K562 (cell line): ENCODE data around the gene POFUT2. TPM values are rescaled to one million over a fixed set of nuclear protein-coding genes. Genes with fewer than 3 reads are reported as not detected.

Source experiments
- ATAC-seq: fragments of 200-7000 bp; cut with Tn5 transposase; 3 replicates; pipeline ENCODE4 v1.9.1; 2020; ENCODE audit warnings: moderate library complexity
- BruUV-seq: library from RNA; stranded (reverse); fragments of 400-500 nt; replicated peaks from 2 replicates; lab custom pipeline; 2021; lab: Mats Ljungman, UMichigan
- CTCF ChIA-PET: fragments of 300-600 bp; formaldehyde crosslinking; extraction: SDS; loops from one replicate; lab custom pipeline; 2021; ENCODE audit warnings: low intra/inter-chr PET ratio; lab: Yijun Ruan, JAX
- POLR2A ChIA-PET: fragments of 300-600, 350-650 bp; sonication (Branson Sonifier 250); formaldehyde crosslinking; extraction: SDS; loops from one replicate; lab custom pipeline; 2021; ENCODE audit warnings: antibody characterized with exemption, inconsistent platforms; lab: Yijun Ruan, JAX
- DNase-seq, 4 experiments: peaks; one replicate each; pipeline versions ENCODE4 v3.0.0 to v3.0.0-alpha.2; 2011 to 2018; ENCODE audit warnings: low spot score in 3 of 4, mixed read lengths in 3 of 4; ENCODE audit errors: extremely low read depth in 1 of 4
- FAIRE-seq: peaks from 2 replicates; lab custom pipeline; 2011; peaks lifted over from hg19 to GRCh38; lab: Jason Lieb, UNC
- H2AFZ ChIP-seq: 2 replicates; pipeline ENCODE4 v1.6.0; 2011; ENCODE audit warnings: low read depth, low read length, control low read depth, inconsistent platforms
- H3K27ac ChIP-seq: fragments of 200-600 bp; 3 replicates; pipeline ENCODE4 v1.8.0; 2011; ENCODE audit warnings: low read depth, mild to moderate bottlenecking, control low read depth, inconsistent platforms, low read length, moderate library complexity, mixed read lengths; ENCODE audit errors: extremely low read depth
- H3K27me3 ChIP-seq, 2 experiments: fragments of 300-600 bp in 1 of 2; 2 replicates in 1 of 2; 3 replicates in 1 of 2; pipeline versions ENCODE4 v1.6.0 to v1.8.0; 2011; ENCODE audit warnings: inconsistent platforms in 2 of 2, low read length in 2 of 2, mild to moderate bottlenecking in 1 of 2, mixed read lengths in 1 of 2, moderate library complexity in 1 of 2; ENCODE audit not compliant: control insufficient read depth in 2 of 2, insufficient read depth in 2 of 2
- H3K36me3 ChIP-seq: fragments of 300-600 bp; 3 replicates; pipeline ENCODE4 v1.8.0; 2011; ENCODE audit warnings: mild to moderate bottlenecking, low read length, inconsistent platforms; ENCODE audit not compliant: control insufficient read depth, insufficient read depth
- H3K4me1 ChIP-seq, 2 experiments: fragments of 200-600 bp in 1 of 2; replicated peaks in 1 of 2; 2 replicates in 1 of 2; 3 replicates in 1 of 2; pipeline versions ENCODE4 v1.5.1 to v1.8.0; 2011; ENCODE audit warnings: inconsistent platforms in 2 of 2, low read length in 2 of 2, mild to moderate bottlenecking in 1 of 2, mixed read lengths in 1 of 2, moderate library complexity in 1 of 2; ENCODE audit not compliant: control insufficient read depth in 2 of 2, insufficient read depth in 2 of 2
- H3K4me2 ChIP-seq: 2 replicates; pipeline ENCODE4 v1.6.1; 2011; ENCODE audit warnings: low read length, control low read depth, inconsistent platforms, mixed read lengths; ENCODE audit not compliant: insufficient read depth
- H3K4me3 ChIP-seq: fragments of 200-600 bp; sonication (generic), shearing (Covaris generic); 2 replicates; pipeline ENCODE4 v1.5.1; 2016; ENCODE audit warnings: control low read depth, inconsistent platforms
- H3K79me2 ChIP-seq: fragments of 200-600 bp; 3 replicates; pipeline ENCODE4 v1.8.0; 2011; ENCODE audit warnings: low read length, inconsistent platforms; ENCODE audit not compliant: control insufficient read depth, insufficient read depth
- H3K9ac ChIP-seq, 2 experiments: 2 replicates each; pipeline versions ENCODE4 v1.6.0 to v1.6.1; 2011; ENCODE audit warnings: low read depth in 2 of 2, low read length in 2 of 2, control low read depth in 1 of 2, inconsistent platforms in 1 of 2, mild to moderate bottlenecking in 1 of 2, mixed read lengths in 1 of 2; ENCODE audit not compliant: insufficient read depth in 1 of 2
- H3K9me1 ChIP-seq: one replicate; pipeline ENCODE4 v1.6.0; 2011; ENCODE audit warnings: inconsistent platforms, mild to moderate bottlenecking, low read length, moderate library complexity; ENCODE audit not compliant: control insufficient read depth, insufficient read depth
- H3K9me3 ChIP-seq: replicated peaks from 2 replicates; pipeline ENCODE4 v1.5.1; 2011; ENCODE audit warnings: low read depth, low read length, inconsistent platforms; ENCODE audit not compliant: control insufficient read depth, insufficient read depth
- H4K20me1 ChIP-seq: replicated peaks from 2 replicates; pipeline ENCODE4 v1.6.1; 2011; ENCODE audit warnings: low read length, inconsistent platforms, mixed read lengths; ENCODE audit not compliant: control insufficient read depth, insufficient read depth
- ATF1 ChIP-seq, 2 experiments: fragments of 450-650 bp in 1 of 2; IDR thresholded peaks; 2 replicates each; pipeline ENCODE4 v1.6.1; 2016; ENCODE audit warnings: missing compliant biosample characterization in 1 of 2, missing genetic modification characterization in 1 of 2
- C11orf30 ChIP-seq: fragments of 450-650 bp; IDR thresholded peaks from 2 replicates; pipeline ENCODE4 v1.6.1; 2016; ENCODE audit warnings: low read depth, mild to moderate bottlenecking
- CBFA2T3 ChIP-seq: fragments of 450-650 bp; IDR thresholded peaks from 2 replicates; pipeline ENCODE4 v1.6.1; 2017
- CBX8 ChIP-seq: fragments of 200-600 bp; sonication (generic); IDR thresholded peaks from 2 replicates; pipeline ENCODE4 v1.6.1; 2012; ENCODE audit warnings: borderline replicate concordance, mixed run types, low read depth, mild to moderate bottlenecking, moderate library complexity, mixed read lengths, low read length, control low read depth, inconsistent platforms; ENCODE audit not compliant: poor library complexity, severe bottlenecking; ENCODE audit errors: extremely low read depth
- DMBX1 ChIP-seq: fragments of 250-450 bp; sonication (Bioruptor Pico); IDR thresholded peaks from 2 replicates; pipeline ENCODE4 v1.8.0; 2022; ENCODE audit warnings: inconsistent platforms, mild to moderate bottlenecking, moderate library complexity, borderline replicate concordance
- ELF1 ChIP-seq: fragments of 200-800 bp; sonication (Bioruptor generic); IDR thresholded peaks from 2 replicates; pipeline ENCODE4 v1.6.1; 2016; ENCODE audit warnings: missing genetic modification characterization, missing compliant biosample characterization
- GABPA ChIP-seq: fragments of 200-800 bp; sonication (Bioruptor generic); conservative IDR thresholded peaks from 2 replicates; pipeline ENCODE4 v1.6.1; 2016; ENCODE audit warnings: low read depth, missing genetic modification characterization, missing compliant biosample characterization
- HBP1 ChIP-seq: fragments of 450-650 bp; formaldehyde crosslinking; IDR thresholded peaks from 2 replicates; pipeline ENCODE4 v1.4.0; 2022; ENCODE audit warnings: missing genetic modification characterization
- KHSRP ChIP-seq: fragments of 450-650 bp; IDR thresholded peaks from 2 replicates; pipeline ENCODE4 v1.6.1; 2017
- MAFF ChIP-seq: IDR thresholded peaks from 2 replicates; pipeline ENCODE4 v1.6.1; 2012; ENCODE audit warnings: low read length, improper control_type of control experiment
- NBN ChIP-seq: fragments of 450-650 bp; IDR thresholded peaks from 2 replicates; pipeline ENCODE4 v1.6.1; 2016; ENCODE audit warnings: low read depth, mild to moderate bottlenecking
- RB1 ChIP-seq: fragments of 450-650 bp; IDR thresholded peaks from 2 replicates; pipeline ENCODE4 v1.6.1; 2017; ENCODE audit warnings: low read depth, mild to moderate bottlenecking
- SETDB1 ChIP-seq: IDR thresholded peaks from one replicate; pipeline ENCODE4 v1.6.1; 2012; ENCODE audit warnings: low read length, control low read depth, inconsistent platforms
- ZHX1 ChIP-seq: fragments of 150-350 bp; conservative IDR thresholded peaks from 2 replicates; pipeline ENCODE4 v1.6.1; 2014; ENCODE audit warnings: low read length
- ZNF79 ChIP-seq: fragments of 250-450 bp; sonication (Bioruptor Pico); IDR thresholded peaks from 2 replicates; pipeline ENCODE4 v1.4.0; 2020; ENCODE audit warnings: low read depth, mild to moderate bottlenecking, moderate library complexity
- WGBS: fragments of 100-300 bp; shearing (Covaris generic); methylation state at CpG from one replicate; pipeline ENCODE4 v1.1.6; 2016; ENCODE audit warnings: low coverage, mixed read lengths; ENCODE audit not compliant: insufficient coverage; ENCODE audit errors: missing lambda C conversion rate; 5-methylcytosine and 5-hydroxymethylcytosine counted together
- in situ Hi-C: fragments of 300-500 bp; cut with MboI; formaldehyde crosslinking; loops from 4 replicates; pipeline ENCODE4 v1.15.0; 2018; ENCODE audit warnings: inconsistent platforms, mixed read lengths
- intact Hi-C: fragments of 100-400 bp; cut with micrococcal nuclease; formaldehyde crosslinking; loops from 2 replicates; pipeline ENCODE4 v1.14.2; 2022
- polyA plus RNA-seq, 8 experiments: library from polyadenylated mRNA; depleted of rRNA in 4 of 8; stranded (reverse) in 5 of 8; unstranded in 3 of 8; fragments of >200 nt; fragmentation: Nextera tagmentation in 2 of 8; fragmentation: Illumina TruSeq in 1 of 8; extraction: Ambion mirVana in 2 of 8; extraction: Trizol in 1 of 8; gene quantifications; 2 replicates each; pipeline versions ENCODE4 v1.2.1 to v1.2.3, GENCODE V29; 2011 to 2014; ENCODE audit warnings: inconsistent platforms in 1 of 8, missing spikeins in 1 of 8
- total RNA-seq, 7 experiments: library from RNA; depleted of rRNA in 6 of 7; stranded (reverse); fragments of >200 nt in 6 of 7; fragmentation: Illumina TruSeq in 2 of 7; extraction: Trizol in 2 of 7; gene quantifications; 2 replicates each; pipeline versions ENCODE4 v1.2.1 to v1.2.3, GENCODE V29; 2011 to 2021; ENCODE audit warnings: low replicate concordance in 1 of 7

POFUT2 gene
- total and polyA plus RNA-seq, 9 of the 15 experiments (the other 6 are each of a cell fraction or from before 2014, with no cell fraction given) = 1.1 to 24.2 (median 11.0) TPM

- intact Hi-C loops = no loop called here
- no TSS peak for BruUV-seq
- H4K20me1 ChIP-seq = peaks cover 24% of the 10 kb centered on the region; the same call in 1 of the 2 replicates
Measured at GRCh38 chr21:45253633-45254459, 33.8 kb downstream of the POFUT2 start.

More at GRCh38 chr21:45253633-45254459, 33.8 kb downstream of the POFUT2 start:
- Histone ChIP-seq H3K4me3 (no peak overlapping the region), H3K4me2 (no peak overlapping the region), H3K9me1 (no peaks in the 10 kb centered on the region), H3K79me2 (no peaks in the 10 kb centered on the region), H3K36me3 (no peaks in the 10 kb centered on the region), H3K27me3 (peaks cover 26 to 65% of the 10 kb centered on the region in 2 experiments; a peak in 4 of 5 replicates), H3K9ac (no peak overlapping the region), H3K9me3 (0 out of 2 replicates have a peak, but pooled peaks cover 2% of the 10 kb centered on the region), H3K27ac (no peak overlapping the region), H3K4me1 (peaks cover 23 to 50% of the 10 kb centered on the region in 2 experiments), H2AFZ (no peak overlapping the region)
- no peak for FAIRE-seq
- no peak for ATAC-seq
- WGBS = 36% methylated on average over 7 of the region's 28 CpGs
- in situ Hi-C loops = no loop called here
- ChIA-PET CTCF (no interaction called here), POLR2A (no interaction called here)
- no peak for TF ChIP-seq RB1
- no peak for TF ChIP-seq ATF1 (CRISPR knock-in tag; IDR thresholded peaks at IDR 0.05)
- no peak for TF ChIP-seq ATF1 (tag; IDR thresholded peaks at IDR 0.05)
- TF ChIP-seq NBN = no peak
- TF ChIP-seq CBFA2T3 = no peak
- no peak for TF ChIP-seq CBX8
- no peak for TF ChIP-seq HBP1 (CRISPR knock-in tag)
- no peak for TF ChIP-seq ZNF79 (CRISPR knock-in tag)
- TF ChIP-seq MAFF = no peak
- no peak for TF ChIP-seq C11orf30
- TF ChIP-seq SETDB1 = no peak
- TF ChIP-seq DMBX1 = no peak
- no peak for TF ChIP-seq GABPA
- no peak for TF ChIP-seq KHSRP
- TF ChIP-seq ELF1 (tag) = no peak
- no peak for TF ChIP-seq ZHX1
- no peak for DNase-seq
